GM12878 (cell line): ENCODE results near the gene TMEM266.

Experiments used
- CREB1 ChIP-seq: IDR thresholded peaks from 2 replicates; pipeline ENCODE4 v1.6.1; 2012; ENCODE audit warnings: low read depth, mild to moderate bottlenecking, inconsistent platforms
- ESRRA ChIP-seq: IDR thresholded peaks from 2 replicates; pipeline ENCODE4 v1.6.1; 2012; ENCODE audit warnings: mild to moderate bottlenecking, low read length, improper control_type of control experiment
- EZH2 ChIP-seq: IDR thresholded peaks from 2 replicates; pipeline ENCODE4 v1.6.1; 2012; ENCODE audit warnings: low read depth, mild to moderate bottlenecking, control low read depth, inconsistent platforms, low read length, borderline replicate concordance; ENCODE audit not compliant: control insufficient read depth
- POLR2A ChIP-seq: IDR thresholded peaks from 2 replicates; pipeline ENCODE4 v1.6.1; 2011; ENCODE audit warnings: low read depth, mild to moderate bottlenecking, low read length
- RAD21 ChIP-seq: IDR thresholded peaks from 2 replicates; pipeline ENCODE4 v1.6.1; 2011; ENCODE audit warnings: mild to moderate bottlenecking, low read depth, low read length, moderate library complexity; ENCODE audit not compliant: insufficient read depth
- SREBF1 ChIP-seq: IDR thresholded peaks from 2 replicates; pipeline ENCODE4 v1.6.1; 2012; ENCODE audit warnings: mild to moderate bottlenecking, low read length
- TF ChIP-seq, protein P1 (sequence below): fragments of 450-650 bp; IDR thresholded peaks from 2 replicates; pipeline ENCODE4 v1.6.1; 2017; ENCODE audit warnings: mild to moderate bottlenecking, moderate library complexity
- TF ChIP-seq, protein P2 (sequence below): IDR thresholded peaks from 2 replicates; pipeline ENCODE4 v1.6.1; 2011; ENCODE audit warnings: borderline replicate concordance, low read depth, mild to moderate bottlenecking, moderate library complexity, mixed read lengths, low read length; ENCODE audit not compliant: insufficient read depth; ENCODE audit errors: extremely low read length
- TF ChIP-seq, protein P3 (sequence below), 3 experiments: IDR thresholded peaks in 2 of 3; conservative IDR thresholded peaks in 1 of 3; 2 replicates each; pipeline ENCODE4 v1.5.1; 2011; ENCODE audit warnings: low read depth in 3 of 3, low read length in 3 of 3, mild to moderate bottlenecking in 3 of 3, control low read depth in 2 of 3, moderate library complexity in 2 of 3, inconsistent platforms in 1 of 3, mixed read lengths in 1 of 3; ENCODE audit not compliant: control insufficient read depth in 2 of 3, insufficient read depth in 1 of 3; ENCODE audit errors: extremely low read depth in 1 of 3
- TF ChIP-seq, protein P4 (sequence below): IDR thresholded peaks from 2 replicates; pipeline ENCODE4 v1.6.1; 2011; ENCODE audit warnings: borderline replicate concordance, low read depth, mild to moderate bottlenecking, moderate library complexity, low read length; ENCODE audit not compliant: insufficient read depth, poor library complexity, severe bottlenecking
- TF ChIP-seq, protein P5 (sequence below): fragments of 150-350 bp; IDR thresholded peaks from 2 replicates; pipeline ENCODE4 v1.6.1; 2016; ENCODE audit warnings: low read depth, low read length

DNA sequence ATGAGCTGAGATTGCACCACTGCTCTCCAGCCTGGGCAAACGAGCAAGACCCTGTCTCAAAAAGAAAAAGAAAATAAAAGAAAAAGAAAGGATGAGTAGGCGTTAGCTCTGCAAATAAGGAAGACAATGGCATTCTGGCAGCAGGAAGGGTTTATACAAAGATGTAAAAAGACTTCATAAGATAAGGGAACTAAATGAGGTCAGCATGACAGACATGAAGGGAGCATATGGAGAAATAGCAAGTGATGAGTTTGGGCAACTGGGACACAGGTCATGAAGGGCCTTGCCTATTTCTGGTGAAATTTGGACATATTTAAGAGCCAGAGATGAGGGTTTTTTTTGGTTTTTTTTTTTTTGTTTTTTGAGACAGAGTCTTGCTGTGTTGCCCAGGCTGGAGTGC lies 24.5 kb downstream of the TMEM266 start:
- TF ChIP-seq, protein P1, sequence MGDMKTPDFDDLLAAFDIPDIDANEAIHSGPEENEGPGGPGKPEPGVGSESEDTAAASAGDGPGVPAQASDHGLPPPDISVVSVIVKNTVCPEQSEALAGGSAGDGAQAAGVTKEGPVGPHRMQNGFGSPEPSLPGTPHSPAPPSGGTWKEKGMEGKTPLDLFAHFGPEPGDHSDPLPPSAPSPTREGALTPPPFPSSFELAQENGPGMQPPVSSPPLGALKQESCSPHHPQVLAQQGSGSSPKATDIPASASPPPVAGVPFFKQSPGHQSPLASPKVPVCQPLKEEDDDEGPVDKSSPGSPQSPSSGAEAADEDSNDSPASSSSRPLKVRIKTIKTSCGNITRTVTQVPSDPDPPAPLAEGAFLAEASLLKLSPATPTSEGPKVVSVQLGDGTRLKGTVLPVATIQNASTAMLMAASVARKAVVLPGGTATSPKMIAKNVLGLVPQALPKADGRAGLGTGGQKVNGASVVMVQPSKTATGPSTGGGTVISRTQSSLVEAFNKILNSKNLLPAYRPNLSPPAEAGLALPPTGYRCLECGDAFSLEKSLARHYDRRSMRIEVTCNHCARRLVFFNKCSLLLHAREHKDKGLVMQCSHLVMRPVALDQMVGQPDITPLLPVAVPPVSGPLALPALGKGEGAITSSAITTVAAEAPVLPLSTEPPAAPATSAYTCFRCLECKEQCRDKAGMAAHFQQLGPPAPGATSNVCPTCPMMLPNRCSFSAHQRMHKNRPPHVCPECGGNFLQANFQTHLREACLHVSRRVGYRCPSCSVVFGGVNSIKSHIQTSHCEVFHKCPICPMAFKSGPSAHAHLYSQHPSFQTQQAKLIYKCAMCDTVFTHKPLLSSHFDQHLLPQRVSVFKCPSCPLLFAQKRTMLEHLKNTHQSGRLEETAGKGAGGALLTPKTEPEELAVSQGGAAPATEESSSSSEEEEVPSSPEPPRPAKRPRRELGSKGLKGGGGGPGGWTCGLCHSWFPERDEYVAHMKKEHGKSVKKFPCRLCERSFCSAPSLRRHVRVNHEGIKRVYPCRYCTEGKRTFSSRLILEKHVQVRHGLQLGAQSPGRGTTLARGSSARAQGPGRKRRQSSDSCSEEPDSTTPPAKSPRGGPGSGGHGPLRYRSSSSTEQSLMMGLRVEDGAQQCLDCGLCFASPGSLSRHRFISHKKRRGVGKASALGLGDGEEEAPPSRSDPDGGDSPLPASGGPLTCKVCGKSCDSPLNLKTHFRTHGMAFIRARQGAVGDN, result no peak
- TF ChIP-seq, protein P2, sequence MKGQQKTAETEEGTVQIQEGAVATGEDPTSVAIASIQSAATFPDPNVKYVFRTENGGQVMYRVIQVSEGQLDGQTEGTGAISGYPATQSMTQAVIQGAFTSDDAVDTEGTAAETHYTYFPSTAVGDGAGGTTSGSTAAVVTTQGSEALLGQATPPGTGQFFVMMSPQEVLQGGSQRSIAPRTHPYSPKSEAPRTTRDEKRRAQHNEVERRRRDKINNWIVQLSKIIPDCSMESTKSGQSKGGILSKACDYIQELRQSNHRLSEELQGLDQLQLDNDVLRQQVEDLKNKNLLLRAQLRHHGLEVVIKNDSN, result no peak
- TF ChIP-seq, protein P3, sequence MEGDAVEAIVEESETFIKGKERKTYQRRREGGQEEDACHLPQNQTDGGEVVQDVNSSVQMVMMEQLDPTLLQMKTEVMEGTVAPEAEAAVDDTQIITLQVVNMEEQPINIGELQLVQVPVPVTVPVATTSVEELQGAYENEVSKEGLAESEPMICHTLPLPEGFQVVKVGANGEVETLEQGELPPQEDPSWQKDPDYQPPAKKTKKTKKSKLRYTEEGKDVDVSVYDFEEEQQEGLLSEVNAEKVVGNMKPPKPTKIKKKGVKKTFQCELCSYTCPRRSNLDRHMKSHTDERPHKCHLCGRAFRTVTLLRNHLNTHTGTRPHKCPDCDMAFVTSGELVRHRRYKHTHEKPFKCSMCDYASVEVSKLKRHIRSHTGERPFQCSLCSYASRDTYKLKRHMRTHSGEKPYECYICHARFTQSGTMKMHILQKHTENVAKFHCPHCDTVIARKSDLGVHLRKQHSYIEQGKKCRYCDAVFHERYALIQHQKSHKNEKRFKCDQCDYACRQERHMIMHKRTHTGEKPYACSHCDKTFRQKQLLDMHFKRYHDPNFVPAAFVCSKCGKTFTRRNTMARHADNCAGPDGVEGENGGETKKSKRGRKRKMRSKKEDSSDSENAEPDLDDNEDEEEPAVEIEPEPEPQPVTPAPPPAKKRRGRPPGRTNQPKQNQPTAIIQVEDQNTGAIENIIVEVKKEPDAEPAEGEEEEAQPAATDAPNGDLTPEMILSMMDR (IDR thresholded peaks at IDR 0.05 in 2 of 3, conservative IDR thresholded peaks at IDR 0.05 in 1 of 3; ENCODE audit: control insufficient read depth in 2 of 3, extremely low read depth in 1 of 3, insufficient read depth in 1 of 3, low read depth in 3 of 3, low read length in 3 of 3), result no peak
- TF ChIP-seq SREBF1 (no peak), RAD21 (no peak), POLR2A (no peak), EZH2 (no peak), ESRRA (no peak), CREB1 (no peak)
- TF ChIP-seq, protein P4, sequence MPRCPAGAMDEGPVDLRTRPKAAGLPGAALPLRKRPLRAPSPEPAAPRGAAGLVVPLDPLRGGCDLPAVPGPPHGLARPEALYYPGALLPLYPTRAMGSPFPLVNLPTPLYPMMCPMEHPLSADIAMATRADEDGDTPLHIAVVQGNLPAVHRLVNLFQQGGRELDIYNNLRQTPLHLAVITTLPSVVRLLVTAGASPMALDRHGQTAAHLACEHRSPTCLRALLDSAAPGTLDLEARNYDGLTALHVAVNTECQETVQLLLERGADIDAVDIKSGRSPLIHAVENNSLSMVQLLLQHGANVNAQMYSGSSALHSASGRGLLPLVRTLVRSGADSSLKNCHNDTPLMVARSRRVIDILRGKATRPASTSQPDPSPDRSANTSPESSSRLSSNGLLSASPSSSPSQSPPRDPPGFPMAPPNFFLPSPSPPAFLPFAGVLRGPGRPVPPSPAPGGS, result no peak
- TF ChIP-seq, protein P5, sequence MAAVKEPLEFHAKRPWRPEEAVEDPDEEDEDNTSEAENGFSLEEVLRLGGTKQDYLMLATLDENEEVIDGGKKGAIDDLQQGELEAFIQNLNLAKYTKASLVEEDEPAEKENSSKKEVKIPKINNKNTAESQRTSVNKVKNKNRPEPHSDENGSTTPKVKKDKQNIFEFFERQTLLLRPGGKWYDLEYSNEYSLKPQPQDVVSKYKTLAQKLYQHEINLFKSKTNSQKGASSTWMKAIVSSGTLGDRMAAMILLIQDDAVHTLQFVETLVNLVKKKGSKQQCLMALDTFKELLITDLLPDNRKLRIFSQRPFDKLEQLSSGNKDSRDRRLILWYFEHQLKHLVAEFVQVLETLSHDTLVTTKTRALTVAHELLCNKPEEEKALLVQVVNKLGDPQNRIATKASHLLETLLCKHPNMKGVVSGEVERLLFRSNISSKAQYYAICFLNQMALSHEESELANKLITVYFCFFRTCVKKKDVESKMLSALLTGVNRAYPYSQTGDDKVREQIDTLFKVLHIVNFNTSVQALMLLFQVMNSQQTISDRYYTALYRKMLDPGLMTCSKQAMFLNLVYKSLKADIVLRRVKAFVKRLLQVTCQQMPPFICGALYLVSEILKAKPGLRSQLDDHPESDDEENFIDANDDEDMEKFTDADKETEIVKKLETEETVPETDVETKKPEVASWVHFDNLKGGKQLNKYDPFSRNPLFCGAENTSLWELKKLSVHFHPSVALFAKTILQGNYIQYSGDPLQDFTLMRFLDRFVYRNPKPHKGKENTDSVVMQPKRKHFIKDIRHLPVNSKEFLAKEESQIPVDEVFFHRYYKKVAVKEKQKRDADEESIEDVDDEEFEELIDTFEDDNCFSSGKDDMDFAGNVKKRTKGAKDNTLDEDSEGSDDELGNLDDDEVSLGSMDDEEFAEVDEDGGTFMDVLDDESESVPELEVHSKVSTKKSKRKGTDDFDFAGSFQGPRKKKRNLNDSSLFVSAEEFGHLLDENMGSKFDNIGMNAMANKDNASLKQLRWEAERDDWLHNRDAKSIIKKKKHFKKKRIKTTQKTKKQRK, result no peak
